ENCODE results near the gene LTF. TPM values are rescaled to one million over a fixed set of nuclear protein-coding genes. Genes with fewer than 3 reads are reported as not detected.

Gene LTF
- total RNA-seq, 2 experiments from 2014 or later = not detected

- intact Hi-C loops (cut with DNase I, micrococcal nuclease) = no loop called here
- Histone ChIP-seq H3K36me3 (ENCODE audit: insufficient read depth, low read length) (no peaks in the 10 kb centered on the region), H3K9me3 (ENCODE audit: control insufficient read depth in 1 of 2, insufficient read depth in 1 of 2, low read length in 2 of 2) (peaks cover 0 to 4% of the 10 kb centered on the region in 2 experiments), H3K4me1 (ENCODE audit: insufficient read depth, low read length) (peaks cover under 1% of the 10 kb centered on the region), H3K27ac (ENCODE audit: low read depth in 1 of 2, low read length in 2 of 2) (no peak overlapping the region), H3K27me3 (ENCODE audit: control insufficient read depth in 1 of 2, insufficient read depth in 2 of 2, low read length in 2 of 2) (peaks cover 10 to 12% of the 10 kb centered on the region in 2 experiments), H3K4me3 (ENCODE audit: low read length) (no peak overlapping the region)
- POLR2A ChIA-PET = no interaction called here
- H3K9me3 Mint-ChIP-seq = peaks cover 4% of the 10 kb centered on the region
- ATAC-seq (ENCODE audit: poor library complexity) (no peak), DNase-seq (no peak)
- TF ChIP-seq CTCF (IDR thresholded peaks at IDR 0.05) = no peak
- H3K4me3 Mint-ChIP-seq = no peak overlapping the region
- H3K27ac Mint-ChIP-seq = no peak overlapping the region
- H3K27me3 Mint-ChIP-seq = peaks cover 46% of the 10 kb centered on the region
- no peaks in the 10 kb centered on the region for H3K36me3 Mint-ChIP-seq (ENCODE audit: low read depth)
- H3K4me1 Mint-ChIP-seq (ENCODE audit: low read depth) = no peaks in the 10 kb centered on the region
- CTCF ChIA-PET = interaction anchor here (1.3 kb wide), 1 partner anchor 88 kb away, joined by 3 read pairs; no protein-coding TSS in a partner anchor
These were observed 5.1 kb upstream of the LTF start for GRCh38 chr3:46469680-46470357.

GRCh38 chr3:46468753-46469600, 4.3 kb upstream of the LTF start:
- intact Hi-C loops (cut with DNase I, micrococcal nuclease) = no loop called here
- H3K4me1 Mint-ChIP-seq (ENCODE audit: low read depth) = no peaks in the 10 kb centered on the region
- POLR2A ChIA-PET = no interaction called here

DNA sequence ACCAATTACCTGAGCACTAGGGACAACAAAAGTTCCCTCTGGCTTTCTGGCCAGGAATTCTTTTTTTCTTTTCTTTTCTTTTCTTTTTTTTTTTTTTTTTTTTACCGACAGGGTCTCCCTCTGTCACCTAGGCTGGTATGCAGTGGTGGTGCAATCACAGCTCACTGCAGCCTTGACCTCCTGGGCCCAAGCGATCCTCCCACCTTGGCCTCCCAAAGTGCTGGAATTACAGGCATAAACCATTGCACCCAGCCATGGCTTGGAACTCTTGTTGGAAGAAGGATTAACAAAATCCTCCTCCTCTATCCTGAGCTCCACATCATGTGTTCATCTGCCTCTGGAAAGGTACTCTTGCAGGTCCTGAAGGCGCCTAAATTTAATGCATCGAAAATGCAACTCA, 2.9 kb upstream of the LTF start:
- intact Hi-C loops (cut with DNase I, micrococcal nuclease) = no loop called here
- TF ChIP-seq CTCF (IDR thresholded peaks at IDR 0.05) = no peak
- peaks cover 6% of the 10 kb centered on the region for H3K4me1 ChIP-seq (ENCODE audit: insufficient read depth, low read length)
- no peak overlapping the region for H3K4me3 Mint-ChIP-seq
- H3K27ac Mint-ChIP-seq = no peak overlapping the region
- no peak overlapping the region for H3K4me3 ChIP-seq (ENCODE audit: low read length)
- DNase-seq (no peak), ATAC-seq (ENCODE audit: poor library complexity) (no peak)
- peaks cover 55% of the 10 kb centered on the region for H3K27me3 Mint-ChIP-seq
- H3K27me3 ChIP-seq (ENCODE audit: control insufficient read depth in 1 of 2, insufficient read depth in 2 of 2, low read length in 2 of 2) = peaks cover 27 to 32% of the 10 kb centered on the region in 2 experiments
- CTCF ChIA-PET = interaction anchor here (0.8 kb wide), 1 partner anchor 24 kb away, joined by 4 read pairs; no protein-coding TSS in a partner anchor
- POLR2A ChIA-PET = no interaction called here
- H3K9me3 ChIP-seq (ENCODE audit: control insufficient read depth in 1 of 2, insufficient read depth in 1 of 2, low read length in 2 of 2) = peaks cover 0 to 12% of the 10 kb centered on the region in 2 experiments
- H3K27ac ChIP-seq (ENCODE audit: low read depth in 1 of 2, low read length in 2 of 2) = no peak overlapping the region
- H3K9me3 Mint-ChIP-seq = no peaks in the 10 kb centered on the region
- no peaks in the 10 kb centered on the region for H3K36me3 Mint-ChIP-seq (ENCODE audit: low read depth)
- H3K36me3 ChIP-seq (ENCODE audit: insufficient read depth, low read length) = no peaks in the 10 kb centered on the region
- H3K4me1 Mint-ChIP-seq (ENCODE audit: low read depth) = no peaks in the 10 kb centered on the region

More at GRCh38 chr3:46468753-46469600, 4.3 kb upstream of the LTF start:
- CTCF ChIA-PET = no interaction called here
- peaks cover 52% of the 10 kb centered on the region for H3K27me3 Mint-ChIP-seq
- Histone ChIP-seq H3K4me3 (ENCODE audit: low read length) (no peak overlapping the region), H3K27me3 (ENCODE audit: control insufficient read depth in 1 of 2, insufficient read depth in 2 of 2, low read length in 2 of 2) (peaks cover 18 to 20% of the 10 kb centered on the region in 2 experiments), H3K36me3 (ENCODE audit: insufficient read depth, low read length) (no peaks in the 10 kb centered on the region), H3K9me3 (ENCODE audit: control insufficient read depth in 1 of 2, insufficient read depth in 1 of 2, low read length in 2 of 2) (peaks cover 0 to under 1% of the 10 kb centered on the region in 2 experiments), H3K4me1 (ENCODE audit: insufficient read depth, low read length) (peaks cover 6% of the 10 kb centered on the region), H3K27ac (ENCODE audit: low read depth in 1 of 2, low read length in 2 of 2) (no peak overlapping the region)
- no peak for TF ChIP-seq CTCF (IDR thresholded peaks at IDR 0.05)
- DNase-seq (no peak), ATAC-seq (ENCODE audit: poor library complexity) (no peak)
- H3K27ac Mint-ChIP-seq = no peak overlapping the region
- no peak overlapping the region for H3K4me3 Mint-ChIP-seq
- no peaks in the 10 kb centered on the region for H3K36me3 Mint-ChIP-seq (ENCODE audit: low read depth)
- H3K9me3 Mint-ChIP-seq = no peaks in the 10 kb centered on the region
